ENCODE measurements around the gene UBE2N. TPM values are rescaled to one million over a fixed set of nuclear protein-coding genes. Genes with fewer than 3 reads are reported as not detected.

Gene UBE2N
- total RNA-seq, 1 experiment from 2014 or later: 210 TPM

GRCh38 chr12:93370947-93371346 lies 70.8 kb downstream of the UBE2N start:
- Histone ChIP-seq H3K36me3 (no peaks in the 10 kb centered on the region), H3K4me3 (no peak overlapping the region), H3K4me1 (no peaks in the 10 kb centered on the region), H3K27ac (no peak overlapping the region), H3K27me3 (no peaks in the 10 kb centered on the region), H3K9me3 (replicated peaks) (no peaks in the 10 kb centered on the region)
- no peak for DNase-seq

GRCh38 chr12:93369505-93369904 lies 72.2 kb downstream of the UBE2N start:
- DNase-seq: no peak
- no peak overlapping the region for H3K4me3 ChIP-seq
- no peaks in the 10 kb centered on the region for H3K27me3 ChIP-seq
- no peak overlapping the region for H3K27ac ChIP-seq
- H3K36me3 ChIP-seq: no peaks in the 10 kb centered on the region
- H3K9me3 ChIP-seq (replicated peaks): no peaks in the 10 kb centered on the region
- H3K4me1 ChIP-seq: no peaks in the 10 kb centered on the region

- Histone ChIP-seq H3K4me1 (no peaks in the 10 kb centered on the region), H3K36me3 (no peaks in the 10 kb centered on the region), H3K4me3 (no peak overlapping the region), H3K9me3 (replicated peaks) (no peaks in the 10 kb centered on the region), H3K27me3 (no peaks in the 10 kb centered on the region), H3K27ac (no peak overlapping the region)
- DNase-seq: no peak
Observed at GRCh38 chr12:93368766-93369165, 73.0 kb downstream of the UBE2N start.

GRCh38 chr12:93366422-93366821 lies 75.3 kb downstream of the UBE2N start:
- Histone ChIP-seq H3K27me3 (no peaks in the 10 kb centered on the region), H3K4me1 (no peaks in the 10 kb centered on the region)
- no peak for DNase-seq

GRCh38 chr12:93365616-93366405 lies 75.9 kb downstream of the UBE2N start:
- Histone ChIP-seq H3K27me3 (no peaks in the 10 kb centered on the region), H3K27ac (no peak overlapping the region), H3K4me3 (no peak overlapping the region), H3K4me1 (no peaks in the 10 kb centered on the region), H3K9me3 (replicated peaks) (no peaks in the 10 kb centered on the region), H3K36me3 (no peaks in the 10 kb centered on the region)
- no peak for DNase-seq

More at GRCh38 chr12:93366422-93366821, 75.3 kb downstream of the UBE2N start:
- H3K9me3 ChIP-seq (replicated peaks): no peaks in the 10 kb centered on the region
- no peak overlapping the region for H3K27ac ChIP-seq
- H3K36me3 ChIP-seq: no peaks in the 10 kb centered on the region
- no peak overlapping the region for H3K4me3 ChIP-seq

GRCh38 chr12:93363841-93364297 lies 77.9 kb downstream of the UBE2N start:
- Histone ChIP-seq H3K4me1 (no peaks in the 10 kb centered on the region), H3K36me3 (no peaks in the 10 kb centered on the region), H3K27me3 (no peaks in the 10 kb centered on the region), H3K9me3 (replicated peaks) (no peaks in the 10 kb centered on the region), H3K27ac (no peak overlapping the region), H3K4me3 (no peak overlapping the region)
- no peak for DNase-seq

GRCh38 chr12:93361151-93361919 lies 80.4 kb downstream of the UBE2N start:
- Histone ChIP-seq H3K9me3 (replicated peaks) (no peaks in the 10 kb centered on the region), H3K4me3 (no peak overlapping the region), H3K27me3 (no peaks in the 10 kb centered on the region), H3K4me1 (no peaks in the 10 kb centered on the region), H3K36me3 (no peaks in the 10 kb centered on the region), H3K27ac (no peak overlapping the region)
- no peak for DNase-seq

GRCh38 chr12:93360688-93361087 lies 81.1 kb downstream of the UBE2N start:
- H3K9me3 ChIP-seq (replicated peaks): no peaks in the 10 kb centered on the region
- H3K27me3 ChIP-seq: no peaks in the 10 kb centered on the region
- H3K27ac ChIP-seq: no peak overlapping the region
- no peaks in the 10 kb centered on the region for H3K4me1 ChIP-seq
- no peaks in the 10 kb centered on the region for H3K36me3 ChIP-seq
- no peak overlapping the region for H3K4me3 ChIP-seq
- no peak for DNase-seq

- no peaks in the 10 kb centered on the region for H3K36me3 ChIP-seq
- no peak overlapping the region for H3K4me3 ChIP-seq
- H3K4me1 ChIP-seq: no peaks in the 10 kb centered on the region
- no peak for DNase-seq
- H3K27ac ChIP-seq: no peak overlapping the region
- no peaks in the 10 kb centered on the region for H3K27me3 ChIP-seq
- H3K9me3 ChIP-seq (replicated peaks): no peaks in the 10 kb centered on the region
Observed at GRCh38 chr12:93358821-93359220, 82.9 kb downstream of the UBE2N start.

GRCh38 chr12:93358058-93358457 lies 83.7 kb downstream of the UBE2N start:
- DNase-seq: no peak
- Histone ChIP-seq H3K36me3 (no peaks in the 10 kb centered on the region), H3K27ac (no peak overlapping the region), H3K27me3 (no peaks in the 10 kb centered on the region), H3K4me3 (no peak overlapping the region), H3K4me1 (no peaks in the 10 kb centered on the region), H3K9me3 (replicated peaks) (no peaks in the 10 kb centered on the region)

GRCh38 chr12:93356214-93356613 lies 85.5 kb downstream of the UBE2N start:
- H3K36me3 ChIP-seq: no peaks in the 10 kb centered on the region
- H3K4me3 ChIP-seq: no peak overlapping the region
- no peaks in the 10 kb centered on the region for H3K4me1 ChIP-seq
- no peak for DNase-seq
- H3K27ac ChIP-seq: no peak overlapping the region
- H3K9me3 ChIP-seq (replicated peaks): no peaks in the 10 kb centered on the region
- H3K27me3 ChIP-seq: no peaks in the 10 kb centered on the region

Other genes with a start within 250 kb of the UBE2N start
- gene NUDT4, start 64.0 kb downstream of the UBE2N start, total RNA-seq (2014; rRNA removed; shearing (Covaris generic)): 36.7 and 38.8 TPM in 2 replicates
- 93.2 and 117 TPM in 2 replicates for gene MRPL42, start 25.6 kb upstream of the UBE2N start, total RNA-seq (2014; rRNA removed; shearing (Covaris generic))
- 13.3 and 16.6 TPM in 2 replicates for gene SOCS2, start 130.7 kb upstream of the UBE2N start, total RNA-seq (2014; rRNA removed; shearing (Covaris generic))
- 7.6 and 8.0 TPM in 2 replicates for gene CRADD, start 235.4 kb upstream of the UBE2N start, total RNA-seq (2014; rRNA removed; shearing (Covaris generic))

Measured in SJCRH30 (cell line).